ENCODE results near the gene POM121L2. TPM values are rescaled to one million over a fixed set of nuclear protein-coding genes. Genes with fewer than 3 reads are reported as not detected.
A peak's percentile ranks its signal among the peaks of the same experiment; 100 is the strongest.

POM121L2 gene
- total and polyA plus RNA-seq, 2 of the 13 experiments (the other 11 are each of a cell fraction or from before 2014, with no cell fraction given) = not detected

DNA sequence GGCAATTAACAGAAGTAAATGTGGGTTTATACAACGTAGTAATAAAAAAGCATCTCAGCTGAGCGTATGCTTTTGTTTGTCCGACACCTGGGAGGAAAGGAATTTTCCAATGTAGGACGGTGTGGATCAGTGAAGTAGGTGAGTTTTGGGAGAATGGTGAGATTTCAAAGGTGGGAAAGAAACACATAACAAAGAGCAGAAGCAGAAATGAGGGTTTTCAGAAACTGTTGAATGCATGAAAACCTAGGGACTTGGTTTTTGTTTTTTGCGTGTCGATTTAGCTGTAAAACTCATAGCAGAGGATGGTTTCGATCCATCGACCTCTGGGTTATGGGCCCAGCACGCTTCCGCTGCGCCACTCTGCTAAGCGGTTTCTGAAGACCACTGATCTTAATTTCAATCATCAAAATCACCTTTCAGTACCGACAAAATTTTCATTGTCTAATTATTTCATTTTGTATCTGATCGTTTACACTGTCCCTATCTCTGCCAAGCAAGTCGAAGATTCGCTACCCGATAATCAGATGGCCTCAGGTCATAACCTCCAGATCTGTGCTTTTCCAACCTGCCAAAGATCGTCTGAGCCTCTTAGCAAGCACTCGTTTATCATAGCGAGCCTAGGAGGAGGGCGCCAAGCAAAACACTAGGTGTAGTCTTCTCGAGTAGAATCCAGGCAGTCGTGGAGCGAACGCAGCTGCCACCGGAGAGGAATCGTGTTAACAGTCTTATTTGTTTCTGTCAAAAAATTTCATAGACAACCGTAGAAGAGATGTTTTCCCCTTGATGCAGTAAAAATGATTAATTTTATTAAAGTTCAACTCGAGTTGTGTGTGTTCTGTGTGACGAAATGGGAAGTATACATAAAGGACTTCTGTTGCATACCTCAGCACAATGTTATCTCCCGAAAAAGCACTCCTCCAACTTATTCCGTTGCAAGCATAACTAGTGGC is 20.9 kb upstream of the POM121L2 start (continued):
- TF ChIP-seq ZNF18 (CRISPR knock-in tag; IDR thresholded peaks at IDR 0.05; ENCODE audit: insufficient replicate concordance) (no peak), ZNF335 (CRISPR knock-in tag; IDR thresholded peaks at IDR 0.05) (peak; percentile 71), NCOA5 (CRISPR knock-in tag; IDR thresholded peaks at IDR 0.05) (no peak), ZNF7 (CRISPR knock-in tag; IDR thresholded peaks at IDR 0.05) (no peak), THRA (CRISPR knock-in tag; IDR thresholded peaks at IDR 0.05; ENCODE audit: borderline replicate concordance) (peak; percentile 48), ZNF543 (CRISPR knock-in tag; IDR thresholded peaks at IDR 0.05) (no peak), ZNF841 (CRISPR knock-in tag; IDR thresholded peaks at IDR 0.05; ENCODE audit: borderline replicate concordance) (no peak)
- TF ChIP-seq, protein P1, sequence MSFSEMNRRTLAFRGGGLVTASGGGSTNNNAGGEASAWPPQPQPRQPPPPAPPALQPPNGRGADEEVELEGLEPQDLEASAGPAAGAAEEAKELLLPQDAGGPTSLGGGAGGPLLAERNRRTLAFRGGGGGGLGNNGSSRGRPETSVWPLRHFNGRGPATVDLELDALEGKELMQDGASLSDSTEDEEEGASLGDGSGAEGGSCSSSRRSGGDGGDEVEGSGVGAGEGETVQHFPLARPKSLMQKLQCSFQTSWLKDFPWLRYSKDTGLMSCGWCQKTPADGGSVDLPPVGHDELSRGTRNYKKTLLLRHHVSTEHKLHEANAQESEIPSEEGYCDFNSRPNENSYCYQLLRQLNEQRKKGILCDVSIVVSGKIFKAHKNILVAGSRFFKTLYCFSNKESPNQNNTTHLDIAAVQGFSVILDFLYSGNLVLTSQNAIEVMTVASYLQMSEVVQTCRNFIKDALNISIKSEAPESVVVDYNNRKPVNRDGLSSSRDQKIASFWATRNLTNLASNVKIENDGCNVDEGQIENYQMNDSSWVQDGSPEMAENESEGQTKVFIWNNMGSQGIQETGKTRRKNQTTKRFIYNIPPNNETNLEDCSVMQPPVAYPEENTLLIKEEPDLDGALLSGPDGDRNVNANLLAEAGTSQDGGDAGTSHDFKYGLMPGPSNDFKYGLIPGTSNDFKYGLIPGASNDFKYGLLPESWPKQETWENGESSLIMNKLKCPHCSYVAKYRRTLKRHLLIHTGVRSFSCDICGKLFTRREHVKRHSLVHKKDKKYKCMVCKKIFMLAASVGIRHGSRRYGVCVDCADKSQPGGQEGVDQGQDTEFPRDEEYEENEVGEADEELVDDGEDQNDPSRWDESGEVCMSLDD (CRISPR knock-in tag; IDR thresholded peaks at IDR 0.05; ENCODE audit: borderline replicate concordance) = no peak

All from HepG2 (cell line).